DND-41 (cell line): ENCODE data around the gene CCDC136.

ENCODE experiments used
- ATAC-seq: fragments of 200-7000 bp; cut with Tn5 transposase; 3 replicates; pipeline ENCODE4 v1.9.1; 2021; ENCODE audit warnings: low read depth; ENCODE audit not compliant: insufficient read depth
- DNase-seq: peaks from one replicate; pipeline ENCODE4 v3.0.0-alpha.2; 2020
- H2AFZ ChIP-seq: 2 replicates; pipeline ENCODE4 v1.6.0; 2012; ENCODE audit warnings: low read depth, low read length
- H3K27ac ChIP-seq: 2 replicates; pipeline ENCODE4 v1.5.1; 2012; ENCODE audit warnings: low read length, inconsistent platforms
- H3K27me3 ChIP-seq: fragments of 200-600 bp; sonication (generic); 2 replicates; pipeline ENCODE4 v1.6.0; 2012; ENCODE audit warnings: low read length, mild to moderate bottlenecking, inconsistent platforms; ENCODE audit not compliant: insufficient read depth, poor library complexity
- H3K36me3 ChIP-seq: 2 replicates; pipeline ENCODE4 v1.5.1; 2012; ENCODE audit warnings: low read length, inconsistent platforms; ENCODE audit not compliant: insufficient read depth
- H3K4me1 ChIP-seq: 2 replicates; pipeline ENCODE4 v1.5.1; 2012; ENCODE audit warnings: mild to moderate bottlenecking, low read length; ENCODE audit not compliant: insufficient read depth
- H3K4me2 ChIP-seq: 2 replicates; pipeline ENCODE4 v1.6.0; 2012; ENCODE audit warnings: mild to moderate bottlenecking, moderate library complexity, low read length, inconsistent platforms; ENCODE audit not compliant: insufficient read depth
- H3K4me3 ChIP-seq, 2 experiments: fragments of 200-600 bp in 1 of 2; shearing (Covaris generic) in 1 of 2; 2 replicates each; pipeline ENCODE4 v1.5.1; 2012 to 2016; ENCODE audit warnings: inconsistent platforms in 2 of 2, low read length in 2 of 2, mild to moderate bottlenecking in 2 of 2, low read depth in 1 of 2, moderate library complexity in 1 of 2
- H3K79me2 ChIP-seq: 2 replicates; pipeline ENCODE4 v1.6.0; 2012; ENCODE audit warnings: low read length, inconsistent platforms; ENCODE audit not compliant: insufficient read depth
- H3K9ac ChIP-seq: 2 replicates; pipeline ENCODE4 v1.6.0; 2012; ENCODE audit warnings: low read depth, mild to moderate bottlenecking, inconsistent platforms, low read length, moderate library complexity
- H3K9me3 ChIP-seq: 2 replicates; pipeline ENCODE4 v1.5.1; 2012; ENCODE audit warnings: low read length, moderate library complexity, mild to moderate bottlenecking, inconsistent platforms; ENCODE audit not compliant: insufficient read depth, severe bottlenecking
- H4K20me1 ChIP-seq: 2 replicates; pipeline ENCODE4 v1.6.0; 2012; ENCODE audit warnings: low read length; ENCODE audit not compliant: insufficient read depth
- CTCF ChIP-seq: IDR thresholded peaks from 2 replicates; pipeline ENCODE4 v1.5.1; 2012; ENCODE audit warnings: borderline replicate concordance, low read length, moderate library complexity, mild to moderate bottlenecking; ENCODE audit not compliant: poor library complexity, severe bottlenecking; ENCODE audit errors: extremely low read depth
- EZH2 ChIP-seq: IDR thresholded peaks from 3 replicates; pipeline ENCODE4 v1.6.1; 2012; ENCODE audit warnings: borderline replicate concordance, low read depth, mild to moderate bottlenecking, moderate library complexity, low read length, inconsistent platforms; ENCODE audit not compliant: severe bottlenecking

CCDC136 gene

GRCh38 chr7:128840326-128841170 is 48.8 kb downstream of the CCDC136 start:
- TF ChIP-seq EZH2 (no peak), CTCF (no peak)
- H2AFZ ChIP-seq, result no peak overlapping the region
- no peak for DNase-seq

GRCh38 chr7:128841171-128841690 is 49.5 kb downstream of the CCDC136 start:
- TF ChIP-seq CTCF (no peak), EZH2 (no peak)
- no peak overlapping the region for H3K27ac ChIP-seq
- no peak overlapping the region for H3K9ac ChIP-seq

More at GRCh38 chr7:128840326-128841170, 48.8 kb downstream of the CCDC136 start:
- H3K27ac ChIP-seq, result no peak overlapping the region
- H3K36me3 ChIP-seq, result no peaks in the 10 kb centered on the region
- H3K27me3 ChIP-seq, result no peaks in the 10 kb centered on the region
- no peak overlapping the region for H3K4me2 ChIP-seq
- no peaks in the 10 kb centered on the region for H3K9me3 ChIP-seq
- H3K79me2 ChIP-seq, result no peaks in the 10 kb centered on the region
- H3K4me1 ChIP-seq, result no peaks in the 10 kb centered on the region
- 0 out of 2 replicates have a peak, but pooled peaks cover 3% of the 10 kb centered on the region for H4K20me1 ChIP-seq
- no peak overlapping the region for H3K9ac ChIP-seq
- ATAC-seq, result no peak
- no peak overlapping the region for H3K4me3 ChIP-seq

GRCh38 chr7:128841921-128842673 is 50.3 kb downstream of the CCDC136 start:
- ATAC-seq, result peak; percentile 82
- no peaks in the 10 kb centered on the region for H3K36me3 ChIP-seq
- 0 out of 2 replicates have a peak, but pooled peaks cover 3% of the 10 kb centered on the region for H4K20me1 ChIP-seq
- TF ChIP-seq CTCF (peak; percentile 69), EZH2 (no peak)
- H3K9me3 ChIP-seq, result no peaks in the 10 kb centered on the region
- no peak overlapping the region for H3K27ac ChIP-seq
- H3K79me2 ChIP-seq, result no peaks in the 10 kb centered on the region
- no peak overlapping the region for H3K4me2 ChIP-seq
- DNase-seq, result peak; percentile 52
- no peak overlapping the region for H3K9ac ChIP-seq
- H2AFZ ChIP-seq, result no peak overlapping the region
- H3K4me1 ChIP-seq, result no peaks in the 10 kb centered on the region
- H3K27me3 ChIP-seq, result no peaks in the 10 kb centered on the region
- no peak overlapping the region for H3K4me3 ChIP-seq

More at GRCh38 chr7:128841171-128841690, 49.5 kb downstream of the CCDC136 start:
- no peak overlapping the region for H2AFZ ChIP-seq
- ATAC-seq, result no peak
- H3K4me1 ChIP-seq, result no peaks in the 10 kb centered on the region
- no peak overlapping the region for H3K4me2 ChIP-seq
- no peaks in the 10 kb centered on the region for H3K36me3 ChIP-seq
- no peaks in the 10 kb centered on the region for H3K9me3 ChIP-seq
- H3K79me2 ChIP-seq, result no peaks in the 10 kb centered on the region
- H3K4me3 ChIP-seq, result no peak overlapping the region
- DNase-seq, result no peak
- 0 out of 2 replicates have a peak, but pooled peaks cover 3% of the 10 kb centered on the region for H4K20me1 ChIP-seq
- H3K27me3 ChIP-seq, result no peaks in the 10 kb centered on the region
